PC-9 (cell line): ENCODE measurements around the gene RHOBTB3. TPM values are rescaled to one million over a fixed set of nuclear protein-coding genes. Genes with fewer than 3 reads are reported as not detected.

Source experiments
- BruUV-seq: library from RNA; stranded (reverse); fragments of 400-500 nt; replicated peaks from 2 replicates; lab custom pipeline; 2021; lab: Mats Ljungman, UMichigan
- CTCF ChIA-PET: fragments of 300-600 bp; sonication (Branson Sonifier 250); formaldehyde crosslinking; loops from one replicate; lab custom pipeline; 2022; ENCODE audit warnings: antibody characterized with exemption; lab: Charles Lee
- POLR2A ChIA-PET: fragments of 300-600 bp; sonication (Branson Sonifier 250); formaldehyde crosslinking; loops from one replicate; lab custom pipeline; 2022; ENCODE audit warnings: antibody characterized with exemption; ENCODE audit not compliant: unreplicated experiment; lab: Charles Lee
- DNase-seq, 2 experiments: peaks; one replicate each; pipeline versions ENCODE4 v3.0.0 to v3.0.0-alpha.2; 2015 to 2022; ENCODE audit warnings: mixed read lengths in 1 of 2
- H2AFZ ChIP-seq: fragments of 200-600 bp; sonication (generic); 2 replicates; pipeline ENCODE4 v1.8.1; 2017; ENCODE audit warnings: antibody characterized with exemption
- H3F3A ChIP-seq: fragments of 200-600 bp; sonication (generic); 2 replicates; pipeline ENCODE4 v1.8.1; 2017; ENCODE audit warnings: antibody characterized with exemption, mild to moderate bottlenecking, low read depth; ENCODE audit not compliant: insufficient read depth
- H3K27ac ChIP-seq: fragments of 200-600 bp; sonication (generic); 2 replicates; pipeline ENCODE4 v1.6.1; 2016; ENCODE audit warnings: mixed run types
- H3K27me3 ChIP-seq: fragments of 200-600 bp; sonication (generic); 2 replicates; pipeline ENCODE4 v1.6.1; 2016; ENCODE audit warnings: low read depth, mixed run types; ENCODE audit not compliant: insufficient read depth
- H3K36me3 ChIP-seq: fragments of 200-600 bp; sonication (generic); 2 replicates; pipeline ENCODE4 v1.6.1; 2016; ENCODE audit warnings: low read depth, mixed run types
- H3K4me1 ChIP-seq: fragments of 200-600 bp; sonication (generic); replicated peaks from 2 replicates; pipeline ENCODE4 v1.6.1; 2016; ENCODE audit warnings: mixed run types; ENCODE audit not compliant: insufficient read depth
- H3K4me2 ChIP-seq: fragments of 200-600 bp; sonication (generic); 2 replicates; pipeline ENCODE4 v1.6.1; 2017; ENCODE audit warnings: mixed run types
- H3K4me3 ChIP-seq: fragments of 200-600 bp; sonication (generic); 2 replicates; pipeline ENCODE4 v1.6.1; 2016; ENCODE audit warnings: mixed run types
- H3K79me2 ChIP-seq: fragments of 200-600 bp; sonication (generic); 2 replicates; pipeline ENCODE4 v1.6.1; 2017; ENCODE audit warnings: low read depth, mixed run types
- H3K9me2 ChIP-seq: fragments of 200-600 bp; sonication (generic); 2 replicates; pipeline ENCODE4 v1.8.1; 2017; ENCODE audit warnings: mild to moderate bottlenecking; ENCODE audit not compliant: insufficient read depth
- H3K9me3 ChIP-seq: fragments of 200-600 bp; sonication (generic); 2 replicates; pipeline ENCODE4 v1.8.1; 2016; ENCODE audit warnings: low read depth; ENCODE audit not compliant: insufficient read depth
- H4K20me1 ChIP-seq: fragments of 200-600 bp; sonication (generic); 2 replicates; pipeline ENCODE4 v1.8.1; 2017; ENCODE audit not compliant: insufficient read depth
- EZH2 ChIP-seq: fragments of 200-600 bp; sonication (generic); IDR thresholded peaks from 2 replicates; pipeline ENCODE4 v1.8.0; 2017; ENCODE audit warnings: antibody characterized with exemption, low read depth
- intact Hi-C: fragments of 100-400 bp; cut with micrococcal nuclease; formaldehyde crosslinking; loops from one replicate; pipeline ENCODE4 v1.10.0; 2022; ENCODE audit not compliant: unreplicated experiment
- total RNA-seq: library from RNA; stranded (reverse); gene quantifications from 2 replicates; pipeline ENCODE4 v1.2.3, GENCODE V29; 2021
- TF ChIP-seq, protein P1 (sequence below): fragments of 200-600 bp; sonication (generic); conservative IDR thresholded peaks from 2 replicates; pipeline ENCODE4 v1.6.1; 2017; ENCODE audit warnings: mixed run types, antibody characterized with exemption, mild to moderate bottlenecking, moderate library complexity

Gene RHOBTB3
- total RNA-seq, 1 experiment from 2014 or later, result 87.6 TPM

DNA sequence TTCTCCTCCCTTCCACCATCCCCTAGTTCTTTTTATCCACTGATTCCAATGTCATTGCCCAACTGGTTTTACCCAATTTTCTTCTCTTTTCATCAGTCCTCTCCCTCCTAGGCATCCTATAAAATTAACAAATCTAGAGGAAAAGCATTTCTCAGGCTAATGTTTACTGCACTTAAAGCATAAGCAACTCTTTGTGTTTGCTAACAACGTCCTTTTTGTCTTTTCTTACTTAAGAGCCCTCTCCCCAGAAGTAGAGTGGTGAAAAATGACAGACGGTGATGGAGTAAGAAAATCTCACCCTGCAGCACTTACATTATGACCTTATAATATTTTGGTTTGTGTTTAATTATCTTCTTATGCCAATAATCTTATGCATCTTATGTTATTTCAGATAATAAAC, 46.8 kb upstream of the RHOBTB3 start:
- Histone ChIP-seq H4K20me1 (no peaks in the 10 kb centered on the region), H3K9me3 (no peaks in the 10 kb centered on the region), H3K4me2 (no peak overlapping the region), H2AFZ (no peak overlapping the region), H3K4me1 (no peaks in the 10 kb centered on the region), H3K27me3 (no peaks in the 10 kb centered on the region), H3K36me3 (no peaks in the 10 kb centered on the region), H3F3A (no peaks in the 10 kb centered on the region), H3K4me3 (no peak overlapping the region), H3K9me2 (no peaks in the 10 kb centered on the region), H3K27ac (no peak overlapping the region), H3K79me2 (no peaks in the 10 kb centered on the region)
- CTCF ChIA-PET, result no interaction called here
- TF ChIP-seq, protein P1, sequence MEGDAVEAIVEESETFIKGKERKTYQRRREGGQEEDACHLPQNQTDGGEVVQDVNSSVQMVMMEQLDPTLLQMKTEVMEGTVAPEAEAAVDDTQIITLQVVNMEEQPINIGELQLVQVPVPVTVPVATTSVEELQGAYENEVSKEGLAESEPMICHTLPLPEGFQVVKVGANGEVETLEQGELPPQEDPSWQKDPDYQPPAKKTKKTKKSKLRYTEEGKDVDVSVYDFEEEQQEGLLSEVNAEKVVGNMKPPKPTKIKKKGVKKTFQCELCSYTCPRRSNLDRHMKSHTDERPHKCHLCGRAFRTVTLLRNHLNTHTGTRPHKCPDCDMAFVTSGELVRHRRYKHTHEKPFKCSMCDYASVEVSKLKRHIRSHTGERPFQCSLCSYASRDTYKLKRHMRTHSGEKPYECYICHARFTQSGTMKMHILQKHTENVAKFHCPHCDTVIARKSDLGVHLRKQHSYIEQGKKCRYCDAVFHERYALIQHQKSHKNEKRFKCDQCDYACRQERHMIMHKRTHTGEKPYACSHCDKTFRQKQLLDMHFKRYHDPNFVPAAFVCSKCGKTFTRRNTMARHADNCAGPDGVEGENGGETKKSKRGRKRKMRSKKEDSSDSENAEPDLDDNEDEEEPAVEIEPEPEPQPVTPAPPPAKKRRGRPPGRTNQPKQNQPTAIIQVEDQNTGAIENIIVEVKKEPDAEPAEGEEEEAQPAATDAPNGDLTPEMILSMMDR, result no peak
- TF ChIP-seq EZH2, result no peak
- no TSS peak for BruUV-seq
- no peak for DNase-seq
- POLR2A ChIA-PET, result no interaction called here
- intact Hi-C loops, result no loop called here

DNA sequence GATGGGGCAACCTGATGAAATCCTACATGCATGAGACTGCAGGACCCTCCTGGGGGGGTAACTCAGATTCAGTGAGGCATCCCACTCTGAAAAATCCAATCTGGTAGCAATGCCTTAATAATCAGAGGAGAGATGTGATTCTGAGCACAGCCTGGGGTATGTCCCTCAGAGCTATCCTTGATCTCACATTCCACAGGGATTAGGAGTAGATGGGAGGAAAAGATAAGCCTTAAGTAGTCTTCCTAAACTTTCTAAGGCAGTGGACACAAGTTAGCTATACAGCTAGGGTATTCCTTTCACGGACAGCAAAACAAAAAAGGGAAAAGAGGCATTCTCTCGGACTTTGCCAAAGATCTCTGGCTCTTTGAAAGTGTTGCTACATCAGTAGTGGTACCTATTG, 44.5 kb upstream of the RHOBTB3 start:
- TF ChIP-seq, protein P1, result no peak
- TF ChIP-seq EZH2, result no peak
- Histone ChIP-seq H3K36me3 (no peaks in the 10 kb centered on the region), H3K4me3 (no peak overlapping the region), H3K4me1 (no peaks in the 10 kb centered on the region), H3K9me3 (no peaks in the 10 kb centered on the region), H4K20me1 (no peaks in the 10 kb centered on the region), H3K27me3 (no peaks in the 10 kb centered on the region), H3K9me2 (no peaks in the 10 kb centered on the region), H3K4me2 (no peak overlapping the region), H3F3A (no peaks in the 10 kb centered on the region), H3K27ac (no peak overlapping the region), H3K79me2 (no peaks in the 10 kb centered on the region), H2AFZ (no peak overlapping the region)
- POLR2A ChIA-PET, result no interaction called here
- no peak for DNase-seq
- no TSS peak for BruUV-seq
- intact Hi-C loops, result no loop called here
- CTCF ChIA-PET, result no interaction called here

DNA sequence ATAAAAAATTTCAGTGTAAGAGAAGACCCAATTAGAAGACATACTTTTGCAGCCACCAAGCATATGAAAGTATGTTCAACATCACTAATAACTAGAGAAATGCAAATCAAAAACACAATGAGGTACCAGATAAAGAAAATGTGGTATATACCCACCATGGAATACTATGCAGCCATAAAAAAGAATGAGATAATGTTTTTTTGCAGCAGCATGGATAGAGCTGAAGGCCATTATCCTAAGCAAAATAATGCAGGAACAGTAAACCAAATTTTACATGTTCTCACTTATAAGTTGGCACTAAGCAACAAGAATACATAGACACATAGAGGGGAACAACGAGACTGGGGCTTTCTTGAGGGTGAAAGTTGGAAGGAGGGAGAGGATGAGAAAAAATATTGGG, 41.5 kb upstream of the RHOBTB3 start:
- no peak overlapping the region for H2AFZ ChIP-seq
- CTCF ChIA-PET, result no interaction called here

More for the DNA sequence above, 41.5 kb upstream of the RHOBTB3 start:
- no peaks in the 10 kb centered on the region for H3K9me2 ChIP-seq
- intact Hi-C loops, result no loop called here
- no peaks in the 10 kb centered on the region for H3K36me3 ChIP-seq
- no peak overlapping the region for H3K27ac ChIP-seq
- H3F3A ChIP-seq, result no peaks in the 10 kb centered on the region
- H3K9me3 ChIP-seq, result no peaks in the 10 kb centered on the region
- no peaks in the 10 kb centered on the region for H3K79me2 ChIP-seq
- no TSS peak for BruUV-seq
- H3K4me2 ChIP-seq, result no peak overlapping the region
- TF ChIP-seq, protein P1, result no peak
- no peak for TF ChIP-seq EZH2
- no peak overlapping the region for H3K4me3 ChIP-seq
- H4K20me1 ChIP-seq, result no peaks in the 10 kb centered on the region
- no peak for DNase-seq
- no peaks in the 10 kb centered on the region for H3K27me3 ChIP-seq
- POLR2A ChIA-PET, result no interaction called here
- H3K4me1 ChIP-seq, result no peaks in the 10 kb centered on the region
